Measurements from ENCODE around the gene TST. TPM values are rescaled to one million over a fixed set of nuclear protein-coding genes. Genes with fewer than 3 reads are reported as not detected.

Gene TST
- total and polyA plus RNA-seq, 4 experiments from 2014 or later = 0.29 to 1.4 (median 0.46) TPM

DNA sequence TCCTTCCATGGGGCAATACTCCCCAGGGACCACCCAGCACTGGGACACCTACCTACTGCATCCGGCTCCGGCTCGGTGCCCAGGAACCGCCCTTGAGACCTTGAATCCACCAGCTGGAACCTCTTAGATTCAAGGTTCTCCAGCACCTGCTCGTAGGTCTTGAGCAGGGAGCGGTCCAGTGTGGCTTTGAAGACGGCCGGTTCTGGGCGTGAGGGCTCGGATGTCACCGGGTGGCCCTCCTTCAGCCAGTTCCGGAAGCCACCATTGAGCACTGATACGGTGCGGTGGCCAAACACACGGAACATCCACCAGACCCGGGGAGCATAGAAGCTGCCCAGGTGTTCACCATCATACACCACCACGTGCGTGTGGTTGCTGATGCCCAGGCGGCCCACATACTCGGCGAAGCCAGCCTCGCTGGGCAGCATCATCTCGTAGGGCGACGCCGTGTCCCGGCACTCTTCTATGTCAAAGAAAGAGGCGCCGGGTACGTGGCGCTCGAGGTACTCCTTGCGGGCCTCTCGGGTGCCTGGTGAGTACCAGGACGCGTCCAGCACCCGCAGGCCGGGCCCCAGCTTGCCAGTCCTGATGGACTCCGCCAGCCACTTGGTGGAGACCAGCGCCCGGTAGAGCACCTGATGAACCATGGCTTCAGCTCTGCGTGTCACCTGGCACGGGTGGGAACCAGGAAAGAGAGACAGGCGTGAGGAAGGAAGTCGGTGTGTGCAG is 997 bp downstream of the TST start:
- H3K27me3 ChIP-seq (ENCODE audit: insufficient read depth, low read length) = no peaks in the 10 kb centered on the region
- DNase-seq = no peak
- H3K27ac ChIP-seq (ENCODE audit: low read depth, low read length) = no peak overlapping the region
- H3K4me1 ChIP-seq (ENCODE audit: insufficient read depth, low read length) = peaks cover 8% of the 10 kb centered on the region
- peaks cover 0 to 5% of the 10 kb centered on the region in 2 donors for H3K27me3 Mint-ChIP-seq
- H3K36me3 ChIP-seq (ENCODE audit: insufficient read depth, low read length) = no peaks in the 10 kb centered on the region
- intact Hi-C loops (cut with micrococcal nuclease) = no loop called here
- peak overlapping the region; percentile 36 to 75 (median 66) for H3K4me3 Mint-ChIP-seq
- no peaks in the 10 kb centered on the region for H3K36me3 Mint-ChIP-seq
- H3K9me3 ChIP-seq (ENCODE audit: control insufficient read depth in 1 of 2, low read length in 2 of 2) = no peaks in the 10 kb centered on the region
- no peaks in the 10 kb centered on the region for H3K9me3 Mint-ChIP-seq
- H3K4me3 ChIP-seq (ENCODE audit: low read length in 2 of 2) = no peak overlapping the region
- ChIA-PET POLR2A (ENCODE audit: partially characterized antibody) (interaction anchor here (1.7 kb wide), 1 partner anchor 242 kb away, joined by 6 read pairs; the partner anchor contains the start of gene IFT27), CTCF (ENCODE audit: partially characterized antibody) (interaction anchor here (1.2 to 1.4 kb wide), 2 partner anchors 43 to 130 kb away, joined by 3 read pairs; no protein-coding TSS in a partner anchor)
- peak overlapping the region in 2 of 7 donors; percentile 46 to 70 for H3K27ac Mint-ChIP-seq
- H3K4me1 Mint-ChIP-seq = peaks cover 3 to 24% (median 12%) of the 10 kb centered on the region in 4 donors

DNA sequence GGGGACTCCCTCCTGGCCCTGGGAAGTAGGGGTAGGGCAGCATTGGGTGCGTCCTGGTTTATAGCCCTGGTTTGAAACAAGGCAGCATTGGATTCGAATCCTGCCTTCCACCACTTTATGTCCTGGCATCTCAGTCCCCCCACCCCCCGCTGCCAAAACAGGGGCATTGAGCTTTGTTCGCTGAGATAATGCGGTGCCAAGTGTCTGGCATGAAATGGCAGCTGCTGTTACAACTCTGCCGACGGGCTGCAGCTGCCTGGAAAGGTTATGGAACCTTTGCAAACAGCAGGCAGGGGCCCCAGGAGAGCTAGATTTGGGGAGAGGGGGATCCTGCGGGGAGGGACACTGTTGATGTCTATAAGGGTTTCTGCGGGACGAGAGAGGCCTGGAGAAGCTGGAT is 1.9 kb downstream of the TST start:
- peaks cover 3 to 24% (median 12%) of the 10 kb centered on the region in 4 donors for H3K4me1 Mint-ChIP-seq
- no peaks in the 10 kb centered on the region for H3K36me3 Mint-ChIP-seq
- DNase-seq = no peak
- H3K27me3 ChIP-seq (ENCODE audit: insufficient read depth, low read length) = no peaks in the 10 kb centered on the region
- ChIA-PET CTCF (ENCODE audit: partially characterized antibody) (interaction anchor here (2.2 kb wide), 1 partner anchor 8 kb away, joined by 4 read pairs; no protein-coding TSS in a partner anchor), POLR2A (ENCODE audit: partially characterized antibody) (no interaction called here)
- no peak overlapping the region for H3K27ac ChIP-seq (ENCODE audit: low read depth, low read length)
- H3K9me3 Mint-ChIP-seq = no peaks in the 10 kb centered on the region
- H3K4me3 Mint-ChIP-seq = peak overlapping the region in 3 of 8 donors; percentile 59 to 68 (median 63)
- H3K4me3 ChIP-seq (ENCODE audit: low read length in 2 of 2) = no peak overlapping the region
- no peaks in the 10 kb centered on the region for H3K36me3 ChIP-seq (ENCODE audit: insufficient read depth, low read length)
- intact Hi-C loops (cut with micrococcal nuclease) = no loop called here
- peaks cover 8% of the 10 kb centered on the region for H3K4me1 ChIP-seq (ENCODE audit: insufficient read depth, low read length)
- H3K27ac Mint-ChIP-seq = no peak overlapping the region
- H3K9me3 ChIP-seq (ENCODE audit: control insufficient read depth in 1 of 2, low read length in 2 of 2) = no peaks in the 10 kb centered on the region
- peaks cover 0 to 5% of the 10 kb centered on the region in 2 donors for H3K27me3 Mint-ChIP-seq

DNA sequence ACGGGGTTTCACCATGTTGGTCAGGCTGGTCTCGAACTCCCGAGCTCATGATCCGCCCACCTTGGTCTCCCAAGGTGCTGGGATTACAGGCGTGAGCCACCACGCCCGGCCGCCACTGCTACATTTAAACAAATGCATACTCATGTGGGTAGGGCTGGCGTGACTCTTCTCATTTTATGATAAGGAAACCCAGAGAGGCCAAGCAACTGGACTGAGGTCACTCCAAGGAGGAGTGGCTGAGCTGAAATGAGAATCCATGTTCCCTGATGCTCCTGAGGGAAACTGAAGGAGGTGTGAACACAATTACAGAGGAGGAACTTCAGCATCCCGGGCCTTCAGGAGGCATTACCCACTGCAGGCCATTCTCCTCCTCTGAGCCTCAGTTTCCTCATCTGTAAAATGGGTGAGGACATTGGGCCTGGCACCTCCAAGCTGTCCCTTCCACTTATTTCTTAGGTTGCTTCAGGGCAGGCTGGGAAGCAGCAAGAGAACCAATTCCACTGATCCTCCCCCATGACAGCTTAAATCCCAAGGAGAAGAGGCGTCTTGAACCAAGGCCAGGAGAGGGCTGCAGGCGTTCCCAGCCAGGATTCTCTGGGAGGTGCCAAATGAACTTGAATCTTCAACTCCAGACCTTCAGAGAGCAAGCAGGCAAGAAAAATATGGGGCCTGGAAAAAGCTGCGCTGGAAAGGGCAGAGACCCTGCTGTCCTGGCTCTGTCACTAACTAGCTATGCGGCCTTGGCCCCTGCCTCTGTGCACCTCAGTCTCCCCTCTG is 2.9 kb downstream of the TST start:
- H3K4me3 ChIP-seq (ENCODE audit: low read length in 2 of 2) = no peak overlapping the region
- DNase-seq = no peak
- Mint-ChIP-seq H3K36me3 (no peaks in the 10 kb centered on the region), H3K9me3 (no peaks in the 10 kb centered on the region), H3K4me3 (peak overlapping the region in 1 of 8 donors; percentile 24), H3K4me1 (peaks cover 3 to 16% (median 8%) of the 10 kb centered on the region in 4 donors), H3K27ac (peak overlapping the region in 2 of 7 donors; percentile 8 to 43), H3K27me3 (no peaks in the 10 kb centered on the region)
- H3K9me3 ChIP-seq (ENCODE audit: control insufficient read depth in 1 of 2, low read length in 2 of 2) = no peaks in the 10 kb centered on the region
- ChIA-PET CTCF (ENCODE audit: partially characterized antibody) (interaction anchor here (0.7 to 2.2 kb wide), 2 partner anchors 9 to 39 kb away, joined by 3 to 4 read pairs; no protein-coding TSS in a partner anchor), POLR2A (ENCODE audit: partially characterized antibody) (no interaction called here)
- no peaks in the 10 kb centered on the region for H3K36me3 ChIP-seq (ENCODE audit: insufficient read depth, low read length)
- peaks cover 8% of the 10 kb centered on the region for H3K4me1 ChIP-seq (ENCODE audit: insufficient read depth, low read length)
- H3K27me3 ChIP-seq (ENCODE audit: insufficient read depth, low read length) = no peaks in the 10 kb centered on the region
- H3K27ac ChIP-seq (ENCODE audit: low read depth, low read length) = no peak overlapping the region
- intact Hi-C loops (cut with micrococcal nuclease) = no loop called here

DNA sequence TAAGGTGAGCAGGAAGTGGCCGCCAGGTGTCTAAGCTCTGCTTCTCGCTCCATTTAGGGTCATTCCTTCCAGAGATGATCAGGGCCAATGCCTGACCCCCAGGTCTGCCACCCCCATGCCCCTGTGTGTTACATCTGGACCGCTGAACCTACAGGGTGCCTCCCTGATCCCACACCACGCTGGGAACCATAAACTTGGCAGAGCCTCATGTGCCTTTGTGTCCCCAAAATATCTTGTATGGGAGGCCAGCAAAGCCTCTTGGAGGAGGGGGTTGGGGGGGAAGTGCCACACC is 3.7 kb downstream of the TST start:
- POLR2A ChIA-PET (ENCODE audit: partially characterized antibody) = no interaction called here
- Histone ChIP-seq H3K27ac (ENCODE audit: low read depth, low read length) (no peak overlapping the region), H3K27me3 (ENCODE audit: insufficient read depth, low read length) (no peaks in the 10 kb centered on the region), H3K4me1 (ENCODE audit: insufficient read depth, low read length) (peaks cover 7% of the 10 kb centered on the region), H3K9me3 (ENCODE audit: control insufficient read depth in 1 of 2, low read length in 2 of 2) (no peaks in the 10 kb centered on the region), H3K4me3 (ENCODE audit: low read length in 2 of 2) (no peak overlapping the region), H3K36me3 (ENCODE audit: insufficient read depth, low read length) (no peaks in the 10 kb centered on the region)
- Mint-ChIP-seq H3K4me3 (no peak overlapping the region), H3K27me3 (no peaks in the 10 kb centered on the region), H3K27ac (no peak overlapping the region), H3K36me3 (no peaks in the 10 kb centered on the region), H3K9me3 (no peaks in the 10 kb centered on the region), H3K4me1 (peaks cover 3 to 14% (median 7%) of the 10 kb centered on the region in 4 donors)
- CTCF ChIA-PET (ENCODE audit: partially characterized antibody) = interaction anchor here (2.2 kb wide), 1 partner anchor 10 kb away, joined by 4 read pairs; no protein-coding TSS in a partner anchor
- DNase-seq = no peak
- intact Hi-C loops (cut with micrococcal nuclease) = no loop called here

DNA sequence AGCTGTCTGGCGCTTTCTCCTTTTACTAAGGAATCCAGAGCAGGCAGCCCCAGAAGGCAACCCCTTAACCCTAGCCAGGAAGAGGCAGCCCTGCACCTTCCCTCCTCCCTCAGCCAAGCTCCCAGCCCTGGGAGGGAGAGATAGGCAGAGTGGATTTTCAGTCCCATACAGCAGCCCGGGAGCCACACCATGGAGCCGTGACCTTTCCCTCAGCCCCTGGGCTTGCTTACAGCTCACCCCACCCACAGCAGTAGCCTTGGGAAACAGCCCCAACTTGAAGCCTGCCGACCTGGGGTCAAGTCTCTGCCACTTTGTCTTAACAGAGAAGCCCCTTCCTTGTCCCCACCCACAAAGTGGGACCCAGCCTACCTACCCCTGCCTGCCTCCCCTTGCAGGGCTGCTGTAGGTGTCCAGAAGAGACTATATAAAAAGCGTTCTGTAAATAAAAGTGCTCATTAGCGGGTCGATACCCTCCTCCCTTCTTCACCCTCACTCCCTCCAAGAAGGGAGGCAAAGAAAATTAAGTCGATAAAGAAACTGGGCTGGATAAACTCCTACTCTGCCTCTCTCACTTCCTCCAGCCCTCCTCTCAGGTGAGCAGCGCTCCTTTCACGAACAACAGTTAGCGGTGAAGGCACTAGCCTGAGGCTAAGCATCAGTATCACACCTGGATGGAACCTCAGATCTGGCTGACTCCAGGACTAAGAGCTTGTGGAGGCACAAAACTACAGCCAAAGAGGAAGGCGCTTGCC is 4.2 kb downstream of the TST start:
- H3K9me3 Mint-ChIP-seq = no peaks in the 10 kb centered on the region
- CTCF ChIA-PET (ENCODE audit: partially characterized antibody) = no interaction called here
- intact Hi-C loops (cut with micrococcal nuclease) = no loop called here
- DNase-seq = no peak
- H3K27me3 Mint-ChIP-seq = no peaks in the 10 kb centered on the region
- POLR2A ChIA-PET (ENCODE audit: partially characterized antibody) = no interaction called here
- Histone ChIP-seq H3K27ac (ENCODE audit: low read depth, low read length) (no peak overlapping the region), H3K36me3 (ENCODE audit: insufficient read depth, low read length) (no peaks in the 10 kb centered on the region), H3K27me3 (ENCODE audit: insufficient read depth, low read length) (no peaks in the 10 kb centered on the region), H3K4me3 (ENCODE audit: low read length in 2 of 2) (no peak overlapping the region), H3K9me3 (ENCODE audit: control insufficient read depth in 1 of 2, low read length in 2 of 2) (no peaks in the 10 kb centered on the region), H3K4me1 (ENCODE audit: insufficient read depth, low read length) (peaks cover 2% of the 10 kb centered on the region)
- H3K4me1 Mint-ChIP-seq = peaks cover 2 to 9% (median 3%) of the 10 kb centered on the region in 4 donors
- H3K27ac Mint-ChIP-seq = no peak overlapping the region
- no peak overlapping the region for H3K4me3 Mint-ChIP-seq
- no peaks in the 10 kb centered on the region for H3K36me3 Mint-ChIP-seq

DNA sequence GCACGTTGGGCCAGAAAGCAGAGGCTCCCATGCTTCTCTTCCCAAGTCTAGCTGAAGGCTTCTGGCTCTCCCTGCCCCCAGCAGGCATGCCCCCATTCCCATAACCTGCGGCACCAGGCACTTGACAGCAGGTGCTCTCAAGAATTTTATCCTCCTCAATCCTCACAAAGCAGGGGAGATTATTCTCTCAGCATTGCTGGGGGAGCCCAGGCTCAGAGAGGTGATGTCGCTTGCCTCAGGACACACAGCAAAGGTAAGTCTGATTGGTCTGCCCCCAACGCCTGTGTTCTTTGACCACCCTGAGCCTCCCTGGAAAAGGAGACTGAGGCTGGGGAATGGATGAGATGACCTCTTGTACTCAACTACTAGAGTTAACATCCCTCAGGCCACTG is 4.8 kb downstream of the TST start:
- H3K36me3 ChIP-seq (ENCODE audit: insufficient read depth, low read length) = no peaks in the 10 kb centered on the region
- Mint-ChIP-seq H3K36me3 (no peaks in the 10 kb centered on the region), H3K4me1 (peaks cover 0 to 7% (median under 1%) of the 10 kb centered on the region in 4 donors), H3K27me3 (no peaks in the 10 kb centered on the region), H3K9me3 (no peaks in the 10 kb centered on the region), H3K27ac (no peak overlapping the region), H3K4me3 (no peak overlapping the region)
- ChIA-PET POLR2A (ENCODE audit: partially characterized antibody) (no interaction called here), CTCF (ENCODE audit: partially characterized antibody) (no interaction called here)
- no peak overlapping the region for H3K27ac ChIP-seq (ENCODE audit: low read depth, low read length)
- intact Hi-C loops (cut with micrococcal nuclease) = no loop called here
- no peaks in the 10 kb centered on the region for H3K4me1 ChIP-seq (ENCODE audit: insufficient read depth, low read length)
- H3K27me3 ChIP-seq (ENCODE audit: insufficient read depth, low read length) = no peaks in the 10 kb centered on the region
- DNase-seq = no peak
- H3K9me3 ChIP-seq (ENCODE audit: control insufficient read depth in 1 of 2, low read length in 2 of 2) = no peaks in the 10 kb centered on the region
- H3K4me3 ChIP-seq (ENCODE audit: low read length in 2 of 2) = no peak overlapping the region

DNA sequence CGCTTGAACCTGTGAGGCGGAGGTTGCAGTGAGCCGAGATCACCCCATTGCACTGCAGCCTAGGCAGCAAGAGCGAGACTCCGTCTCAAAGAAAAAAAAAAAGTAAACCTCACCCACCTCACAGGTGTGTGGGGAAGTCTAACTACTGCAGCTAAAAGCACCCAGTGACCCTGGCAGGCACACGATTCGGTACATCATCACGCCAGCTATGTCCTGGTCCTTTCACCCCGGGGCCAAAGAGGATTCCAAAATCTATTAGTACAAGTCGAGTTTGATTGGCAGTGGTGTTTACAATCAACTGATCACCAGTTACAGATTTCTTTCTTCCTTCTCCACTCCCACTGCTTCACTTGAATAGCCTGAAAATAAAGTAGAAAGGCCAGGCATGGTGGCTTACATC is 6.3 kb downstream of the TST start:
- Mint-ChIP-seq H3K9me3 (no peaks in the 10 kb centered on the region), H3K4me1 (no peaks in the 10 kb centered on the region), H3K4me3 (no peak overlapping the region), H3K27ac (no peak overlapping the region), H3K27me3 (no peaks in the 10 kb centered on the region), H3K36me3 (no peaks in the 10 kb centered on the region)
- intact Hi-C loops (cut with micrococcal nuclease) = no loop called here
- Histone ChIP-seq H3K4me1 (ENCODE audit: insufficient read depth, low read length) (no peaks in the 10 kb centered on the region), H3K36me3 (ENCODE audit: insufficient read depth, low read length) (no peaks in the 10 kb centered on the region), H3K27ac (ENCODE audit: low read depth, low read length) (no peak overlapping the region), H3K9me3 (ENCODE audit: control insufficient read depth in 1 of 2, low read length in 2 of 2) (no peaks in the 10 kb centered on the region), H3K27me3 (ENCODE audit: insufficient read depth, low read length) (no peaks in the 10 kb centered on the region), H3K4me3 (ENCODE audit: low read length in 2 of 2) (no peak overlapping the region)
- ChIA-PET CTCF (ENCODE audit: partially characterized antibody) (no interaction called here), POLR2A (ENCODE audit: partially characterized antibody) (no interaction called here)
- DNase-seq = no peak

Measured in CD4-positive, alpha-beta memory T cell (primary cell).